ENCODE measurements around the gene SMARCAL1.

SMARCAL1 gene

DNA sequence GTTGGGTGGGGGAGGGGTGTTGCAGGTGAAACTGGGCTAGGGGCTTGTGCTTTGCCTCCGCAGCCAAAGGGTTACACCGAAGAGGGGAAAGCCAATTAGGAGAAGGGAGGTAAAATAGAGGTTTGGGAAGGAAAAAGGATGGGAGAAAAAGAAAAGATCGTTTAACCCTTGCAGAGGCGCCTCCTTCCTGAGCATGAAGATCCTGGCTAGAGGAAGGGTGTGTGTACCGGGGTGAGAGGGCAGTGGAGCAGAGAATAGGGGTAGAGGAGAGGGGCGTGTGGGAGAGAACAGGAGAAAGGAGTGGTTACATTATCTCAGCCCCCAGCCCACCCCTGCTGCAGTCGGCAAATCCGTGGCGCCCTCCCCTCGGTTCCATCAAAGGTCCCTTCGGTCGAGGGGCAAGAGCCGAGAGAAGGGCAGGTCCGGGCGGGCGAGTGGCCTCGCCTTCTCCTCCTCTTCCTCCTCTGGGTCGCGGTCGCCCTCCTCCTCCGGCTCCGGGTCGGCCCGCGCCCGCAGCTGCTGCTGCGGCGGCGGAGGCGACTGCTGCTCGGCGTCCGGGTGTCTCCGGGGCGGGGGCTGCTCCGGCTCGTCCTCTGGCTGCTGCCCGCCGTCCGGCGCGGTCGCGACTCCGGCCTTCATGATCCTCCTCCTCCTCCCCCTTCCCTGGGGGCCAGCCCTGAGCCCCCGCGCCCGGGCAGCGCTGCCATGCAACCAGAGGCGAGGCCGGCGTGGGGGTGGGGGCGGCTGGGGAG lies 41.1 kb upstream of the SMARCAL1 start (continued):
- TF ChIP-seq ZBTB17 (tag by site-specific recombination; IDR thresholded peaks at IDR 0.05) (no peak), GLIS2 (tag by site-specific recombination; IDR thresholded peaks at IDR 0.05) (no peak), ZNF776 (tag by site-specific recombination; IDR thresholded peaks at IDR 0.05; ENCODE audit: borderline replicate concordance) (no peak), MYNN (tag by site-specific recombination; IDR thresholded peaks at IDR 0.05; ENCODE audit: borderline replicate concordance) (no peak), YY1 (tag by site-specific recombination; IDR thresholded peaks at IDR 0.05) (no peak), IKZF3 (tag by site-specific recombination; IDR thresholded peaks at IDR 0.05) (no peak), ZNF248 (tag by site-specific recombination; IDR thresholded peaks at IDR 0.05) (no peak), ZNF416 (tag by site-specific recombination; IDR thresholded peaks at IDR 0.05) (no peak), ZNF654 (tag by site-specific recombination; IDR thresholded peaks at IDR 0.05; ENCODE audit: low read depth) (no peak), SCRT1 (tag by site-specific recombination; IDR thresholded peaks at IDR 0.05; ENCODE audit: borderline replicate concordance) (no peak), ZNF664 (tag by site-specific recombination; IDR thresholded peaks at IDR 0.05) (no peak), WT1 (tag by site-specific recombination; IDR thresholded peaks at IDR 0.05) (no peak), ZNF423 (tag by site-specific recombination; IDR thresholded peaks at IDR 0.05) (no peak), ZSCAN30 (tag by site-specific recombination; IDR thresholded peaks at IDR 0.05) (no peak), ZNF335 (tag by site-specific recombination; conservative IDR thresholded peaks at IDR 0.05) (0 out of 2 replicates have a peak, but pooled peaks have one; percentile 15), ZNF768 (tag by site-specific recombination; IDR thresholded peaks at IDR 0.05) (no peak), KLF1 (tag by site-specific recombination; IDR thresholded peaks at IDR 0.05) (no peak), ZNF366 (tag by site-specific recombination; conservative IDR thresholded peaks at IDR 0.05) (0 out of 2 replicates have a peak, but pooled peaks have one; percentile 13), ZNF354C (tag by site-specific recombination; IDR thresholded peaks at IDR 0.05; ENCODE audit: borderline replicate concordance, low read depth) (no peak), ZNF391 (tag by site-specific recombination; IDR thresholded peaks at IDR 0.05; ENCODE audit: borderline replicate concordance, low read depth) (no peak)
- TF ChIP-seq, protein P1, sequence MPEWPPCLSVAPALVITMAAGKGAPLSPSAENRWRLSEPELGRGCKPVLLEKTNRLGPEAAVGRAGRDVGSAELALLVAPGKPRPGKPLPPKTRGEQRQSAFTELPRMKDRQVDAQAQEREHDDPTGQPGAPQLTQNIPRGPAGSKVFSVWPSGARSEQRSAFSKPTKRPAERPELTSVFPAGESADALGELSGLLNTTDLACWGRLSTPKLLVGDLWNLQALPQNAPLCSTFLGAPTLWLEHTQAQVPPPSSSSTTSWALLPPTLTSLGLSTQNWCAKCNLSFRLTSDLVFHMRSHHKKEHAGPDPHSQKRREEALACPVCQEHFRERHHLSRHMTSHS (tag by site-specific recombination; IDR thresholded peaks at IDR 0.05): no peak
- TF ChIP-seq, protein P2, sequence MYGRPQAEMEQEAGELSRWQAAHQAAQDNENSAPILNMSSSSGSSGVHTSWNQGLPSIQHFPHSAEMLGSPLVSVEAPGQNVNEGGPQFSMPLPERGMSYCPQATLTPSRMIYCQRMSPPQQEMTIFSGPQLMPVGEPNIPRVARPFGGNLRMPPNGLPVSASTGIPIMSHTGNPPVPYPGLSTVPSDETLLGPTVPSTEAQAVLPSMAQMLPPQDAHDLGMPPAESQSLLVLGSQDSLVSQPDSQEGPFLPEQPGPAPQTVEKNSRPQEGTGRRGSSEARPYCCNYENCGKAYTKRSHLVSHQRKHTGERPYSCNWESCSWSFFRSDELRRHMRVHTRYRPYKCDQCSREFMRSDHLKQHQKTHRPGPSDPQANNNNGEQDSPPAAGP (tag by site-specific recombination; IDR thresholded peaks at IDR 0.05): no peak
- TF ChIP-seq, protein P3, sequence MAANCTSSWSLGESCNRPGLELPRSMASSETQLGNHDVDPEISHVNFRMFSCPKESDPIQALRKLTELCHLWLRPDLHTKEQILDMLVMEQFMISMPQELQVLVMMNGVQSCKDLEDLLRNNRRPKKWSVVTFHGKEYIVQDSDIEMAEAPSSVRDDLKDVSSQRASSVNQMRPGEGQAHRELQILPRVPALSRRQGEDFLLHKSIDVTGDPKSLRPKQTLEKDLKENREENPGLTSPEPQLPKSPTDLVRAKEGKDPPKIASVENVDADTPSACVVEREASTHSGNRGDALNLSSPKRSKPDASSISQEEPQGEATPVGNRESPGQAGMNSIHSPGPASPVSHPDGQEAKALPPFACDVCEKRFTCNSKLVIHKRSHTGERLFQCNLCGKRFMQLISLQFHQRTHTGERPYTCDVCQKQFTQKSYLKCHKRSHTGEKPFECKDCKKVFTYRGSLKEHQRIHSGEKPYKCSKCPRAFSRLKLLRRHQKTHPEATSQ (tag by site-specific recombination; IDR thresholded peaks at IDR 0.05): no peak
- TF ChIP-seq, protein P4, sequence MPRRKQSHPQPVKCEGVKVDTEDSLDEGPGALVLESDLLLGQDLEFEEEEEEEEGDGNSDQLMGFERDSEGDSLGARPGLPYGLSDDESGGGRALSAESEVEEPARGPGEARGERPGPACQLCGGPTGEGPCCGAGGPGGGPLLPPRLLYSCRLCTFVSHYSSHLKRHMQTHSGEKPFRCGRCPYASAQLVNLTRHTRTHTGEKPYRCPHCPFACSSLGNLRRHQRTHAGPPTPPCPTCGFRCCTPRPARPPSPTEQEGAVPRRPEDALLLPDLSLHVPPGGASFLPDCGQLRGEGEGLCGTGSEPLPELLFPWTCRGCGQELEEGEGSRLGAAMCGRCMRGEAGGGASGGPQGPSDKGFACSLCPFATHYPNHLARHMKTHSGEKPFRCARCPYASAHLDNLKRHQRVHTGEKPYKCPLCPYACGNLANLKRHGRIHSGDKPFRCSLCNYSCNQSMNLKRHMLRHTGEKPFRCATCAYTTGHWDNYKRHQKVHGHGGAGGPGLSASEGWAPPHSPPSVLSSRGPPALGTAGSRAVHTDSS (tag by site-specific recombination; IDR thresholded peaks at IDR 0.05): peak; percentile 35; the same call in 1 of the 2 replicates
- TF ChIP-seq, protein P5, sequence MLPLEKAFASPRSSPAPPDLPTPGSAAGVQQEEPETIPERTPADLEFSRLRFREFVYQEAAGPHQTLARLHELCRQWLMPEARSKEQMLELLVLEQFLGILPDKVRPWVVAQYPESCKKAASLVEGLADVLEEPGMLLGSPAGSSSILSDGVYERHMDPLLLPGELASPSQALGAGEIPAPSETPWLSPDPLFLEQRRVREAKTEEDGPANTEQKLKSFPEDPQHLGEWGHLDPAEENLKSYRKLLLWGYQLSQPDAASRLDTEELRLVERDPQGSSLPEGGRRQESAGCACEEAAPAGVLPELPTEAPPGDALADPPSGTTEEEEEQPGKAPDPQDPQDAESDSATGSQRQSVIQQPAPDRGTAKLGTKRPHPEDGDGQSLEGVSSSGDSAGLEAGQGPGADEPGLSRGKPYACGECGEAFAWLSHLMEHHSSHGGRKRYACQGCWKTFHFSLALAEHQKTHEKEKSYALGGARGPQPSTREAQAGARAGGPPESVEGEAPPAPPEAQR (tag by site-specific recombination; IDR thresholded peaks at IDR 0.05): no peak
- TF ChIP-seq, protein P6, sequence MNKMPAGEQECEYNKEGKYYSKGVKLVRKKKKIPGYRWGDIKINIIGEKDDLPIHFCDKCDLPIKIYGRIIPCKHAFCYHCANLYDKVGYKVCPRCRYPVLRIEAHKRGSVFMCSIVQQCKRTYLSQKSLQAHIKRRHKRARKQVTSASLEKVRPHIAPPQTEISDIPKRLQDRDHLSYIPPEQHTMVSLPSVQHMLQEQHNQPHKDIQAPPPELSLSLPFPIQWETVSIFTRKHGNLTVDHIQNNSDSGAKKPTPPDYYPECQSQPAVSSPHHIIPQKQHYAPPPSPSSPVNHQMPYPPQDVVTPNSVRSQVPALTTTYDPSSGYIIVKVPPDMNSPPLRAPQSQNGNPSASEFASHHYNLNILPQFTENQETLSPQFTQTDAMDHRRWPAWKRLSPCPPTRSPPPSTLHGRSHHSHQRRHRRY (tag by site-specific recombination; IDR thresholded peaks at IDR 0.05): no peak

Data from HEK293 (cell line).